ENCODE data around the gene VCL.

VCL gene

DNA sequence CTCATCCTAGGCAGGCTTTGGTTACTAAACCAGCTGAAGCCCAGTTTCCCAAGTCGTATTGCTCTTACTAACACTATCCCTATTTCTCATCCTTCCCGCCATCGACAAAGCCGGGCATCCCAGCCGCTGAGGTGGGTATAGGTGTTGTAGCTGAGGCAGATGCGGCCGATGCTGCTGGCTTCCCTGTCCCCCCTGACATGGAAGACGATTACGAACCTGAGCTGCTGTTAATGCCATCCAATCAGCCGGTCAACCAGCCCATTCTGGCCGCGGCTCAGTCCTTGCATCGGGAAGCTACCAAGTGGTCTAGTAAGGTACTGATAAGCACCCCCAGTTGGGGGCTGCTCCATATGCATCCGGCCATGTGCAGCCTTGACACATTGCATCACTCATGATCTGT is 113.9 kb downstream of the VCL start:
- no peak for DNase-seq (ENCODE audit: low read depth)
- H3K4me3 ChIP-seq (ENCODE audit: control insufficient read depth, low read depth, low read length) = no peak overlapping the region
- TF ChIP-seq CTCF (conservative IDR thresholded peaks at IDR 0.05; ENCODE audit: control insufficient read depth, insufficient read depth, low read depth, low read length) = no peak

- no peak for TF ChIP-seq CTCF (conservative IDR thresholded peaks at IDR 0.05; ENCODE audit: control insufficient read depth, insufficient read depth, low read depth, low read length)
- peak; percentile 25 for DNase-seq (ENCODE audit: low read depth)
Observed at GRCh38 chr10:74113546-74113945, 115.6 kb downstream of the VCL start.

DNA sequence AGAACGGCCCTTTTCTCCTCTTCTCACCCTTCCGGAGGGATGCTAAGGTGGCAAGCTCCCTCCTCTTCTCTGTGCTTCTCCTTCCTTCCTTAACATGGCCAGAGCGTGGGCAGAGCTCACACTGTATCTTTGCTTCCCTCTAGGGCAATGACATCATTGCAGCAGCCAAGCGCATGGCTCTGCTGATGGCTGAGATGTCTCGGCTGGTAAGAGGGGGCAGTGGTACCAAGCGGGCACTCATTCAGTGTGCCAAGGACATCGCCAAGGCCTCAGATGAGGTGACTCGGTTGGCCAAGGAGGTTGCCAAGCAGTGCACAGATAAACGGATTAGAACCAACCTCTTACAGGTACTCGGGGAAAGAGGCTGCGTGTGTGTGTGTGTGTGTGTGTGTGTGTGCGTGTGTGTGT is 116.1 kb downstream of the VCL start:
- H3K4me3 ChIP-seq (ENCODE audit: control insufficient read depth, low read depth, low read length) = no peak overlapping the region
- TF ChIP-seq CTCF (conservative IDR thresholded peaks at IDR 0.05; ENCODE audit: control insufficient read depth, insufficient read depth, low read depth, low read length) = no peak
- peak; percentile 37 for DNase-seq (ENCODE audit: low read depth)

More at GRCh38 chr10:74113546-74113945, 115.6 kb downstream of the VCL start:
- H3K4me3 ChIP-seq (ENCODE audit: control insufficient read depth, low read depth, low read length) = no peak overlapping the region

- TF ChIP-seq CTCF (conservative IDR thresholded peaks at IDR 0.05; ENCODE audit: control insufficient read depth, insufficient read depth, low read depth, low read length) = no peak
- no peak overlapping the region for H3K4me3 ChIP-seq (ENCODE audit: control insufficient read depth, low read depth, low read length)
- no peak for DNase-seq (ENCODE audit: low read depth)
Observed at GRCh38 chr10:74117738-74118137, 119.8 kb downstream of the VCL start.

- H3K4me3 ChIP-seq (ENCODE audit: control insufficient read depth, low read depth, low read length) = no peak overlapping the region
- TF ChIP-seq CTCF (conservative IDR thresholded peaks at IDR 0.05; ENCODE audit: control insufficient read depth, insufficient read depth, low read depth, low read length) = no peak
- peak; percentile 19 for DNase-seq (ENCODE audit: low read depth)
Observed at GRCh38 chr10:74118804-74119203, 120.9 kb downstream of the VCL start.

GRCh38 chr10:74120911-74121310 is 123.0 kb downstream of the VCL start:
- TF ChIP-seq CTCF (conservative IDR thresholded peaks at IDR 0.05; ENCODE audit: control insufficient read depth, insufficient read depth, low read depth, low read length) = no peak
- no peak for DNase-seq (ENCODE audit: low read depth)
- no peak overlapping the region for H3K4me3 ChIP-seq (ENCODE audit: control insufficient read depth, low read depth, low read length)

DNA sequence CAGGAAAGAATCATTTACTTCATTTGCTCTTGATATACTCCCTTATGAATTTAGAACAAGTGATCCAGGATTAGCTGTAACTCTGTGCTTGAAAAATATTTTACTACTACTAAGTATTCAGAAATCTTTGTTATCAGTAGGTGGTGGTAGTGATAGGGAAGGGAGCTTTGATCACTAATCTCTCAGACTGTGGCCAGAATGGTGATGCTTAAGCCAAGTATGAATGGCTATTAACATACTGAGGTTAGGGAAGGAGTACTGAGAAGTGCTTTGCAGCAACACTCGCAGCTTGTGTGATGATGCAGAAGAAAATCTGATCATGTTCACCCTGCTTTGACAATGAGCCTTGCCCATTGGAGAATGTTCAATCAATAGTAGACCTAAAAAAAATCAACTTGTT is 123.5 kb downstream of the VCL start:
- DNase-seq (ENCODE audit: low read depth) = no peak
- H3K4me3 ChIP-seq (ENCODE audit: control insufficient read depth, low read depth, low read length) = no peak overlapping the region
- no peak for TF ChIP-seq CTCF (conservative IDR thresholded peaks at IDR 0.05; ENCODE audit: control insufficient read depth, insufficient read depth, low read depth, low read length)
